Keratinocyte (primary cell): Measurements from ENCODE around the gene CACNG5.

Source experiments
- EZH2 ChIP-seq: IDR thresholded peaks from one replicate; pipeline ENCODE4 v1.6.1; 2012; ENCODE audit warnings: inconsistent platforms, mild to moderate bottlenecking, low read length, moderate library complexity
- TF ChIP-seq, protein P1 (sequence below), 3 experiments: IDR thresholded peaks in 1 of 3; conservative IDR thresholded peaks in 1 of 3; optimal IDR thresholded peaks in 1 of 3; 2 replicates in 2 of 3; 3 replicates in 1 of 3; pipeline versions ENCODE3 to v1.5.1; 2011; ENCODE audit warnings: low read length in 3 of 3, mild to moderate bottlenecking in 3 of 3, moderate library complexity in 2 of 3, control low read depth in 1 of 3, inconsistent platforms in 1 of 3; ENCODE audit not compliant: insufficient read depth in 2 of 3; ENCODE audit errors: extremely low read depth in 1 of 3

DNA sequence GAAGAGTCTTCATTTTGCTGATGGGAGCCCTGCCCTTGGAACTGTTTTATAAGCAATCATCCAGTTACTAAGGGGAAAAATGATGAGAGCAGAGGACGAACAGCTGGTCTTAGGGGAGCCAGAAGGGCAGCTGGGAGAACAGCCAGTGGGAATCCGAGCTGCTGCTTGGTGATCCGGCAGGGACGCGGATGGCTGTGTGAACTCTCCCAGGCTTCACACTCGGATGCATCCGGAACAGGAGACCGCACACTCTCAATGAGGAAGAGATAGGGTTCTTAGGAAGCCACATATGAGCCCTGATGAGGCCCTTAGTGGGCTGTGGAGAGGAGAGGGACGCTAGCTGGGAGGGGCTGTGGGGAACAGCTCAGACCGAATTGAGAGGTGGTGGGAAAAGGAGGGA is 5.0 kb upstream of the CACNG5 start:
- TF ChIP-seq, protein P1, sequence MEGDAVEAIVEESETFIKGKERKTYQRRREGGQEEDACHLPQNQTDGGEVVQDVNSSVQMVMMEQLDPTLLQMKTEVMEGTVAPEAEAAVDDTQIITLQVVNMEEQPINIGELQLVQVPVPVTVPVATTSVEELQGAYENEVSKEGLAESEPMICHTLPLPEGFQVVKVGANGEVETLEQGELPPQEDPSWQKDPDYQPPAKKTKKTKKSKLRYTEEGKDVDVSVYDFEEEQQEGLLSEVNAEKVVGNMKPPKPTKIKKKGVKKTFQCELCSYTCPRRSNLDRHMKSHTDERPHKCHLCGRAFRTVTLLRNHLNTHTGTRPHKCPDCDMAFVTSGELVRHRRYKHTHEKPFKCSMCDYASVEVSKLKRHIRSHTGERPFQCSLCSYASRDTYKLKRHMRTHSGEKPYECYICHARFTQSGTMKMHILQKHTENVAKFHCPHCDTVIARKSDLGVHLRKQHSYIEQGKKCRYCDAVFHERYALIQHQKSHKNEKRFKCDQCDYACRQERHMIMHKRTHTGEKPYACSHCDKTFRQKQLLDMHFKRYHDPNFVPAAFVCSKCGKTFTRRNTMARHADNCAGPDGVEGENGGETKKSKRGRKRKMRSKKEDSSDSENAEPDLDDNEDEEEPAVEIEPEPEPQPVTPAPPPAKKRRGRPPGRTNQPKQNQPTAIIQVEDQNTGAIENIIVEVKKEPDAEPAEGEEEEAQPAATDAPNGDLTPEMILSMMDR (optimal IDR thresholded peaks at IDR 0.05 in 1 of 3, IDR thresholded peaks at IDR 0.05 in 1 of 3, conservative IDR thresholded peaks at IDR 0.05 in 1 of 3; ENCODE audit: extremely low read depth in 1 of 3, insufficient read depth in 2 of 3, low read length in 3 of 3), result no peak
- TF ChIP-seq EZH2, result no peak
